Body of pancreas (tissue), 4 donors: ENCODE results near the gene IFI27L1. TPM values are rescaled to one million over a fixed set of nuclear protein-coding genes. Genes with fewer than 3 reads are reported as not detected.

Source experiments
- ATAC-seq: fragments of 150-250 bp; one replicate; pipeline ENCODE4 v1.9.1; 2016
- DNase-seq, 4 donors: peaks; one replicate each; pipeline ENCODE4 v3.0.0-alpha.2; 2019
- H3K27ac ChIP-seq, 4 donors: fragments of 200-600 bp; sonication (generic); 1 replicate in 3 of 4; 2 replicates in 1 of 4; pipeline versions ENCODE4 v1.5.1 to v1.6.1; 2016 to 2019; ENCODE audit warnings: mild to moderate bottlenecking in 1 of 4, mixed read lengths in 1 of 4, moderate library complexity in 1 of 4
- H3K27me3 ChIP-seq, 2 donors: fragments of 200-600 bp; sonication (generic); one replicate each; pipeline ENCODE4 v1.6.0; 2016; ENCODE audit warnings: mild to moderate bottlenecking in 1 of 2
- H3K36me3 ChIP-seq, 2 donors: fragments of 200-600 bp; sonication (generic); replicated peaks in 1 of 2; 2 replicates each; pipeline ENCODE4 v1.5.1; 2016; ENCODE audit warnings: low read depth in 2 of 2; ENCODE audit not compliant: insufficient read depth in 1 of 2
- H3K4me1 ChIP-seq: fragments of 200-600 bp; sonication (generic); one replicate; pipeline ENCODE4 v1.6.0; 2016
- H3K4me3 ChIP-seq, 2 donors: fragments of 200-600 bp; sonication (generic); 1 replicate in 1 of 2; 2 replicates in 1 of 2; pipeline ENCODE4 v1.5.1; 2016 to 2019
- H3K9me3 ChIP-seq, 3 donors: fragments of 200-600 bp; sonication (generic); 1 replicate in 2 of 3; 2 replicates in 1 of 3; pipeline ENCODE4 v1.5.1; 2016
- CTCF ChIP-seq, 7 experiments: fragments of 450-650 bp in 4 of 7; fragments of 200-600 bp in 3 of 7; sonication (generic) in 3 of 7; IDR thresholded peaks; one replicate each; pipeline ENCODE4 v1.5.1; 2016 to 2019; ENCODE audit warnings: antibody characterized with exemption in 7 of 7
- POLR2A ChIP-seq, 3 donors: fragments of 450-650 bp; IDR thresholded peaks; one replicate each; pipeline ENCODE4 v1.6.1; 2016; ENCODE audit warnings: antibody characterized with exemption in 3 of 3, mild to moderate bottlenecking in 2 of 3
- WGBS, 2 donors: methylation state at CpG; one replicate each; pipeline ENCODE4 v1.1.5; 2017; 5-methylcytosine and 5-hydroxymethylcytosine counted together
- intact Hi-C: fragments of 100-400 bp; cut with DNase I; formaldehyde crosslinking; loops from one replicate; pipeline ENCODE4 v1.15.1; 2023
- total RNA-seq, 2 donors: library from RNA; depleted of rRNA; stranded (reverse); fragments of >200 nt; gene quantifications; one replicate each; pipeline ENCODE4 v1.1.0, GENCODE V29; 2016

The IFI27L1 gene
- total RNA-seq, 2 donors from 2014 or later, result 3.4 to 5.6 TPM

GRCh38 chr14:94135476-94135875 is 54.4 kb downstream of the IFI27L1 start:
- no peaks in the 10 kb centered on the region for H3K4me1 ChIP-seq
- no peak for ATAC-seq
- no peaks in the 10 kb centered on the region for H3K9me3 ChIP-seq
- H3K27me3 ChIP-seq, result peaks cover 0 to 8% of the 10 kb centered on the region in 2 donors
- TF ChIP-seq CTCF (IDR thresholded peaks at IDR 0.05) (no peak), POLR2A (IDR thresholded peaks at IDR 0.05) (no peak)
- intact Hi-C loops, result loop anchor here (5.0 kb wide), 1 partner anchor 103 kb away; no protein-coding TSS in a partner anchor
- no peak for DNase-seq
- H3K4me3 ChIP-seq, result no peak overlapping the region
- no peak overlapping the region for H3K27ac ChIP-seq
- 61 to 77% methylated on average over 4 of the region's 4 CpGs for WGBS, 2 donors
- H3K36me3 ChIP-seq, result no peaks in the 10 kb centered on the region

GRCh38 chr14:94136575-94137331 is 55.6 kb downstream of the IFI27L1 start:
- Histone ChIP-seq H3K36me3 (no peaks in the 10 kb centered on the region), H3K9me3 (no peaks in the 10 kb centered on the region), H3K27me3 (no peaks in the 10 kb centered on the region), H3K27ac (no peak overlapping the region), H3K4me3 (no peak overlapping the region), H3K4me1 (no peaks in the 10 kb centered on the region)
- 26 to 75% methylated on average over 7 to 18 of the region's 18 CpGs for WGBS, 2 donors
- DNase-seq (peak; percentile 89 to 94 (median 90)), ATAC-seq (peak; percentile 93)
- intact Hi-C loops, result loop anchor here (5.0 kb wide), 1 partner anchor 104 kb away; no protein-coding TSS in a partner anchor
- TF ChIP-seq CTCF (IDR thresholded peaks at IDR 0.05) (peak; percentile 92 to 98 (median 95)), POLR2A (IDR thresholded peaks at IDR 0.05) (no peak)

GRCh38 chr14:94138251-94138650 is 57.1 kb downstream of the IFI27L1 start:
- Histone ChIP-seq H3K27me3 (no peaks in the 10 kb centered on the region), H3K9me3 (no peaks in the 10 kb centered on the region), H3K36me3 (no peaks in the 10 kb centered on the region), H3K27ac (no peak overlapping the region), H3K4me3 (no peak overlapping the region), H3K4me1 (no peaks in the 10 kb centered on the region)
- TF ChIP-seq POLR2A (IDR thresholded peaks at IDR 0.05), result no peak
- TF ChIP-seq CTCF (IDR thresholded peaks at IDR 0.05), result no peak
- intact Hi-C loops, result loop anchor here (5.0 kb wide), 1 partner anchor 106 kb away; no protein-coding TSS in a partner anchor
- ATAC-seq, result no peak
- no peak for DNase-seq
- 62 to 77% methylated on average over 9 of the region's 9 CpGs for WGBS, 2 donors

GRCh38 chr14:94139006-94139405 is 57.9 kb downstream of the IFI27L1 start:
- 47 to 59% methylated on average over 5 of the region's 5 CpGs for WGBS, 2 donors

More at GRCh38 chr14:94139006-94139405, 57.9 kb downstream of the IFI27L1 start:
- ATAC-seq (no peak), DNase-seq (no peak)
- no peaks in the 10 kb centered on the region for H3K4me1 ChIP-seq
- no peaks in the 10 kb centered on the region for H3K27me3 ChIP-seq
- no peak overlapping the region for H3K4me3 ChIP-seq
- H3K27ac ChIP-seq, result no peak overlapping the region
- TF ChIP-seq CTCF (IDR thresholded peaks at IDR 0.05) (no peak), POLR2A (IDR thresholded peaks at IDR 0.05) (no peak)
- H3K9me3 ChIP-seq, result no peaks in the 10 kb centered on the region
- no peaks in the 10 kb centered on the region for H3K36me3 ChIP-seq
- intact Hi-C loops, result loop anchor here (5.0 kb wide), 1 partner anchor 107 kb away; no protein-coding TSS in a partner anchor
